ENCODE measurements around the gene DPAGT1. TPM values are rescaled to one million over a fixed set of nuclear protein-coding genes. Genes with fewer than 3 reads are reported as not detected.
"Not testable (repeated sequence)": the region's sequence is repeated elsewhere in the genome, so short reads cannot be mapped to it uniquely, and the experiment has no call there.

DPAGT1 gene
- total RNA-seq, 5 donors from 2014 or later (not counting 1 experiment from before 2014, with no cell fraction given): 21.7 to 54.2 (median 43.9) TPM

- WGBS (ENCODE audit: insufficient coverage): 100% methylated on average over 1 of the region's 5 CpGs
- Histone ChIP-seq H3K4me1 (ENCODE audit: control insufficient read depth in 1 of 2, extremely low read depth in 1 of 2, insufficient read depth in 2 of 2, low read length in 2 of 2) (peaks cover 12 to 27% of the 10 kb centered on the region in 2 experiments), H3K27ac (ENCODE audit: low read length) (no peak overlapping the region), H3K27me3 (replicated peaks in 1 of 2; ENCODE audit: control insufficient read depth in 2 of 2, extremely low read depth in 1 of 2, insufficient read depth in 2 of 2, low read length in 1 of 2) (no peaks in the 10 kb centered on the region), H3K9me3 (no peaks in the 10 kb centered on the region), H3K36me3 (ENCODE audit: control insufficient read depth in 2 of 2, extremely low read depth in 1 of 2, insufficient read depth in 1 of 2, low read length in 1 of 2) (no peaks in the 10 kb centered on the region), H3K4me3 (ENCODE audit: control insufficient read depth in 1 of 2, extremely low read depth in 1 of 2, low read length in 1 of 2) (no peak overlapping the region)
- DNase-seq (no peak), ATAC-seq (replicated peaks in 1 of 4) (no peak)
- ChIA-PET CTCF (no interaction called here), POLR2A (interaction anchor here in 1 of 2 donors (0.6 kb wide), 2 partner anchors 7 to 136 kb away, joined by 3 to 5 read pairs; no protein-coding TSS in a partner anchor)
- Mint-ChIP-seq H3K9me3 (no peaks in the 10 kb centered on the region), H3K36me3 (no peaks in the 10 kb centered on the region), H3K4me3 (no peak overlapping the region), H3K4me1 (peaks cover 39 to 43% (median 39%) of the 10 kb centered on the region in 3 donors), H3K27me3 (no peaks in the 10 kb centered on the region), H3K27ac (no peak overlapping the region)
Observed at GRCh38 chr11:119062779-119063178, 38.9 kb downstream of the DPAGT1 start.

- POLR2A ChIA-PET: interaction anchor here in 1 of 2 donors (0.6 kb wide), 1 partner anchor 24 kb away, joined by 5 read pairs; no protein-coding TSS in a partner anchor
- Mint-ChIP-seq H3K27ac (no peak overlapping the region), H3K36me3 (peaks cover under 1% of the 10 kb centered on the region), H3K4me1 (peaks cover 29 to 36% (median 34%) of the 10 kb centered on the region in 3 donors), H3K27me3 (no peaks in the 10 kb centered on the region), H3K9me3 (no peaks in the 10 kb centered on the region), H3K4me3 (no peak overlapping the region)
- H3K27ac ChIP-seq (ENCODE audit: low read length): no peak overlapping the region
- no peak for DNase-seq
- CTCF ChIA-PET: interaction anchor here (0.7 kb wide), 3 partner anchors 18 to 108 kb away, joined by 3 to 10 read pairs (median 6); no protein-coding TSS in a partner anchor
- WGBS (ENCODE audit: insufficient coverage): 100% methylated on average over 2 of the region's 3 CpGs
- no peak overlapping the region for H3K4me3 ChIP-seq (ENCODE audit: control insufficient read depth in 1 of 2, extremely low read depth in 1 of 2, low read length in 1 of 2)
- ATAC-seq (replicated peaks in 1 of 4): no peak
- H3K27me3 ChIP-seq (replicated peaks in 1 of 2; ENCODE audit: control insufficient read depth in 2 of 2, extremely low read depth in 1 of 2, insufficient read depth in 2 of 2, low read length in 1 of 2): no peaks in the 10 kb centered on the region
- no peaks in the 10 kb centered on the region for H3K9me3 ChIP-seq
- peaks cover 8 to 24% of the 10 kb centered on the region in 2 experiments for H3K4me1 ChIP-seq (ENCODE audit: control insufficient read depth in 1 of 2, extremely low read depth in 1 of 2, insufficient read depth in 2 of 2, low read length in 2 of 2)
- no peaks in the 10 kb centered on the region for H3K36me3 ChIP-seq (ENCODE audit: control insufficient read depth in 2 of 2, extremely low read depth in 1 of 2, insufficient read depth in 1 of 2, low read length in 1 of 2)
Observed at GRCh38 chr11:119061256-119061655, 40.4 kb downstream of the DPAGT1 start.

GRCh38 chr11:119059128-119059527 is 42.5 kb downstream of the DPAGT1 start:
- CTCF ChIA-PET; H3K27ac Mint-ChIP-seq; DNase-seq; H3K9me3 Mint-ChIP-seq; H3K9me3 ChIP-seq; H3K27ac ChIP-seq (ENCODE audit: low read length); ATAC-seq (replicated peaks in 1 of 4); H3K4me3 ChIP-seq (ENCODE audit: control insufficient read depth in 1 of 2, extremely low read depth in 1 of 2, low read length in 1 of 2); H3K27me3 Mint-ChIP-seq; H3K27me3 ChIP-seq (replicated peaks in 1 of 2; ENCODE audit: control insufficient read depth in 2 of 2, extremely low read depth in 1 of 2, insufficient read depth in 2 of 2, low read length in 1 of 2); POLR2A ChIA-PET: not testable (repeated sequence)
- Histone ChIP-seq H3K4me1 (ENCODE audit: control insufficient read depth in 1 of 2, extremely low read depth in 1 of 2, insufficient read depth in 2 of 2, low read length in 2 of 2) (peaks cover 12 to 27% of the 10 kb centered on the region in 2 experiments), H3K36me3 (ENCODE audit: control insufficient read depth in 2 of 2, extremely low read depth in 1 of 2, insufficient read depth in 1 of 2, low read length in 1 of 2) (peaks cover 13 to 14% of the 10 kb centered on the region in 2 donors)
- Mint-ChIP-seq H3K4me1 (peaks cover 29 to 40% (median 35%) of the 10 kb centered on the region in 3 donors), H3K36me3 (peaks cover 17% of the 10 kb centered on the region), H3K4me3 (peak overlapping the region in 1 of 3 donors; percentile 31)
- no CpG with 5 or more reads among the region's 35 CpGs for WGBS (ENCODE audit: insufficient coverage)

GRCh38 chr11:119057000-119057769 is 44.5 kb downstream of the DPAGT1 start, which contains the start of gene HYOU1:
HYOU1 (minus strand) TSS chr11:119057205; CDS start chr11:119056160, 1,045 bp downstream.
- H3K36me3 ChIP-seq (ENCODE audit: control insufficient read depth in 2 of 2, extremely low read depth in 1 of 2, insufficient read depth in 1 of 2, low read length in 1 of 2): peaks cover 26 to 34% of the 10 kb centered on the region in 2 donors
- H3K9me3 ChIP-seq: no peaks in the 10 kb centered on the region
- H3K4me3 ChIP-seq (ENCODE audit: control insufficient read depth in 1 of 2, extremely low read depth in 1 of 2, low read length in 1 of 2): peak within 1 kb of the TSS; percentile 77
- under 1% methylated on average over 69 of the region's 79 CpGs for WGBS (ENCODE audit: insufficient coverage)
- Mint-ChIP-seq H3K4me3 (peak within 1 kb of the TSS; percentile 94 to 95 (median 94)), H3K9me3 (no peaks in the 10 kb centered on the region), H3K4me1 (peaks cover 34 to 45% (median 36%) of the 10 kb centered on the region in 3 donors), H3K27me3 (no peaks in the 10 kb centered on the region), H3K36me3 (peaks cover 34% of the 10 kb centered on the region), H3K27ac (peak within 1 kb of the TSS; percentile 94 to 95)
- peak; percentile 90 to 97 (median 93) for ATAC-seq (replicated peaks in 1 of 4)
- DNase-seq: peak; percentile 95 to 100 (median 98)
- CTCF ChIA-PET: interaction anchor here in 1 of 2 donors (3.4 kb wide), 1 partner anchor 11 kb away, joined by 37 read pairs; the partner anchor contains the start of gene VPS11
- H3K4me1 ChIP-seq (ENCODE audit: control insufficient read depth in 1 of 2, extremely low read depth in 1 of 2, insufficient read depth in 2 of 2, low read length in 2 of 2): peaks cover 12 to 28% of the 10 kb centered on the region in 2 experiments
- peak within 1 kb of the TSS; percentile 63 for H3K27ac ChIP-seq (ENCODE audit: low read length)
- POLR2A ChIA-PET: interaction anchor here in 1 of 2 donors (0.8 to 1.6 kb wide), 4 partner anchors 10 to 38 kb away, joined by 3 to 10 read pairs (median 4); partner anchors contain the start of genes TRAPPC4 and VPS11
- H3K27me3 ChIP-seq (replicated peaks in 1 of 2; ENCODE audit: control insufficient read depth in 2 of 2, extremely low read depth in 1 of 2, insufficient read depth in 2 of 2, low read length in 1 of 2): no peaks in the 10 kb centered on the region

DNA sequence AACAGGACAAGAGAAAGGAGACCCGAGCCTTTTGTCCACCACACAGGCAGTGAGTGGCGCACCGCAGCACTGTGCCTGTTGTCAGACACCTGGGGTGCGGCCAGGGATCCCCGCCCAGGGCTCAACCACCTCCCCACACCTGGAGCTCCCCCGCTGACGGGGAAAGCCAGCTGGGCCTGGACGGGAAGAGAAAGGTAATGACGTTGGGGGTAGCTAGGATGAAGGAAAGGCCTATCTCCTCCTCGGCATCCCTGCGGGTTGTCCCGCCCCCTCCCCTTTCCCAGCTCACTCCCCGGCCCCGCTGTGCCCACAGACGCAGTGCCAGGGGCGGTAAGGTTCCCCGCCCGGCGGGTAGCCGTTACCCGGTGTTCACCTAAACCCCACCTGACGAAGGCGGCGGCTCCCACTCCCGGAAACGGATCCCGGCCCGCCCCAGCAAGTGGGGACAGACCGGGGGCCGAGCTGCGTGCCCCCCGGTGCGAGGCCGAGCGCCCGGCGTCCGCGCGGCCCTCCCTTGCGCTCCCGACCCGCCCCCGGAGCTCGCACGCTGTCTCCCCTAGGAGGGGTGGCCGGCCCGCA is 45.1 kb downstream of the DPAGT1 start:
- Histone ChIP-seq H3K4me3 (ENCODE audit: control insufficient read depth in 1 of 2, extremely low read depth in 1 of 2, low read length in 1 of 2) (peak overlapping the region; percentile 66 to 77), H3K4me1 (ENCODE audit: control insufficient read depth in 1 of 2, extremely low read depth in 1 of 2, insufficient read depth in 2 of 2, low read length in 2 of 2) (peaks cover 12 to 35% of the 10 kb centered on the region in 2 experiments), H3K27me3 (replicated peaks in 1 of 2; ENCODE audit: control insufficient read depth in 2 of 2, extremely low read depth in 1 of 2, insufficient read depth in 2 of 2, low read length in 1 of 2) (no peaks in the 10 kb centered on the region), H3K36me3 (ENCODE audit: control insufficient read depth in 2 of 2, extremely low read depth in 1 of 2, insufficient read depth in 1 of 2, low read length in 1 of 2) (peaks cover 28 to 40% of the 10 kb centered on the region in 2 donors), H3K9me3 (no peaks in the 10 kb centered on the region), H3K27ac (ENCODE audit: low read length) (peak overlapping the region; percentile 58)
- POLR2A ChIA-PET: interaction anchor here (0.5 to 1.1 kb wide), 10 partner anchors 9 to 156 kb away, joined by 3 to 15 read pairs (median 4); partner anchors contain the start of genes HINFP (in 1 of the 2), TRAPPC4 (in 1 of the 2) and VPS11 (in 1 of the 2)
- peak overlapping the region; percentile 94 to 95 for H3K27ac Mint-ChIP-seq
- H3K36me3 Mint-ChIP-seq: peaks cover 38% of the 10 kb centered on the region
- CTCF ChIA-PET: interaction anchor here (1.0 to 3.4 kb wide), 2 partner anchors 11 to 12 kb away, joined by 8 to 37 read pairs; partner anchors contain the start of gene VPS11 (in 1 of the 2)
- DNase-seq: peak; percentile 1 to 64 (median 35)
- peak; percentile 5 to 15 (median 6) for ATAC-seq (replicated peaks in 1 of 4)
- no peaks in the 10 kb centered on the region for H3K27me3 Mint-ChIP-seq
- H3K9me3 Mint-ChIP-seq: no peaks in the 10 kb centered on the region
- WGBS (ENCODE audit: insufficient coverage): 0% methylated on average over 31 of the region's 48 CpGs
- H3K4me1 Mint-ChIP-seq: peaks cover 35 to 50% (median 36%) of the 10 kb centered on the region in 3 donors
- peak overlapping the region; percentile 94 to 95 (median 94) for H3K4me3 Mint-ChIP-seq
